ENCODE measurements around the gene SRGAP1. TPM values are rescaled to one million over a fixed set of nuclear protein-coding genes. Genes with fewer than 3 reads are reported as not detected.

Gene SRGAP1
- total RNA-seq, 8 experiments from 2014 or later: 2.2 to 11.4 (median 8.3) TPM

DNA sequence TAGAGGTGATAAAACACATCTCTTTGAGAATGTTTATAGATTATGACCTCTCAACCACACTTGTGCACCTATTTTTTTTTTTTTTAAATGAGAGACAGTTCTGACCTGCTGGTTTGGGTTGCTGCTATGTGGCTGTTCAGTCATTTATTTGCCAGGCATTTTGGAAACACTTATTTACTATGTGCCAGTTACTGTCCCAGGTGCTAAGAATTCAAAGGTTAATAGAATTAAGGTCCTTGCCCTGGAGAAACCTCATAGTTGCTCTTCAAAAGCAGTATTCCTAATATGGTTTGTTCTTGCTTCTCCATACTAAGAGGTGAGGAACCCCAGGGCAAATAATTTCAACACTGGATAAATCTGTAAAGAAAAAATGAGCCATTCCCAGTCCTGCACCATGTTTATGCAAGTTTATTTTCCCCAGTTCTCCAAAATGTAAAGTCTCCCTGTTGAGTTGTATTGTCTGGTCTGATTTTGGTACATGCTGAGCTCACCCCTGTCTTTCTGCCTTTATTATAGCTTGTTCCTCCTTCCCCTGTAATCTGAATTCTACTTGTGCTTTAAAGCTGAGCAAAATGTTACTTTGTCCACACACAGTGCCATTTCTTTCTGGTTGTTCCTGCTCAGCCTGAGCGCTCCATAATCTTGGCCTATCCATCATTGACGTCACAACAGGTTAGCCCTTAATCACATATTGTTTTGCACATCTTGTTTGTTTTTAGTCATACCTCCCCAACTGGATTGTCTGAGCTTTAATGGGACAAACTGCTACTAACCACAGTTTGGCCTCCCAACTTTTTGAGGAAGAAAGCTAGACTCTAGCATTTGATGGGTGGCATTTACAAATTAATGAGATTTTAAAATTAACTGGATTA lies 56.7 kb downstream of the SRGAP1 start:
- Histone ChIP-seq H3K4me1 (replicated peaks in 1 of 2) (peaks cover 0 to 4% of the 10 kb centered on the region in 2 donors), H3K4me3 (no peak overlapping the region), H3K27ac (no peak overlapping the region)
- WGBS, 10 experiments: 83 to 100% (median 92%) methylated on average over 1 to 2 of the region's 2 CpGs; no CpG with 5 or more reads in 3 of the 10 experiments
- in situ Hi-C loops (cut with MboI; ENCODE audit: low pct_unique_long_range_greater_than_20kb in 2 of 9, low sequenced_read_pairs in 9 of 9, unreplicated experiment in 9 of 9): no loop called here
- ATAC-seq (replicated peaks in 6 of 8): no peak

DNA sequence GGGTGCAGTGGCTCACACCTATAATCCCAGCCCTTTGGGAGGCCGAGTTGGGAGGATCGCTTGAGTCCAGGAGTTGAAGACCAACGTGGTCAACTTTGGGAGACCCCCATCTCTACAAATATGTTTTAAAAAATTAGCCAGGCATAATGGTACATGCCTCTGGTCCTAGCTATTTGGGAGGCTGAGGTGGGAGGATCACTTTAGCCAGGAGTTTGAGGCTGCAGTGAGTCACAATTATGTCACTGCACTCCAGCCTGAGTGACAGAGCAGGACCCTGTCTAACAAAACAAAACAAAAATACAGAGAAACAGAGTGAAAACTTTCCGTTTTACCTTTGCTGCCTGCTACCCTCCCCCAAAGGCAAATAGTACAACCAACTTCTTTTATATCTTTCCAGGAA lies 60.2 kb downstream of the SRGAP1 start:
- ATAC-seq (replicated peaks in 6 of 8): no peak
- Histone ChIP-seq H3K4me3 (no peak overlapping the region), H3K4me1 (replicated peaks in 1 of 2) (peaks cover 4% of the 10 kb centered on the region in 2 donors), H3K27ac (no peak overlapping the region)
- in situ Hi-C loops (cut with MboI; ENCODE audit: low pct_unique_long_range_greater_than_20kb in 2 of 9, low sequenced_read_pairs in 9 of 9, unreplicated experiment in 9 of 9): no loop called here
- 76 to 94% (median 80%) methylated on average over 1 to 4 of the region's 4 CpGs; no CpG with 5 or more reads in 5 of the 10 experiments for WGBS, 10 experiments

DNA sequence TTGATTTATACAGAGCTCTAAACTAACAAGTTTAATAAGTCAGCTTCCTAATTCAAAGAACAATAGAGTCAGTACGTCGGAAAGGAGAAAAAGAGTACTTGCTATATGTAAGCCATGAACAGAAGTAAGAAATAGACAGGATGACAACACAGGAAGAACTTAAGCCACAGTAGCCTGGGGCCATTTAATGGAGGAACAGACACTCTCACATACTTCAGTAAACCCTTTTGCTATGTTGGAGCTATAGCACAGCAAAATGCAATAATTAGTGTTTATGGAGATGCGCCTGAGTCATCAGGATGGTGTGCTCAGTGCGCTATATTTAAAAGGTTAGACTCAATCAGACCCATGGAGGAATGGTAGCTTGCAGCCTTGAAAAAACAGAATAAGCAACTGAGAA lies 61.0 kb downstream of the SRGAP1 start:
- Histone ChIP-seq H3K4me1 (replicated peaks in 1 of 2) (peaks cover 4 to 5% of the 10 kb centered on the region in 2 donors), H3K4me3 (no peak overlapping the region), H3K27ac (no peak overlapping the region)
- in situ Hi-C loops (cut with MboI; ENCODE audit: low pct_unique_long_range_greater_than_20kb in 2 of 9, low sequenced_read_pairs in 9 of 9, unreplicated experiment in 9 of 9): no loop called here
- peak in 5 of 8 experiments; percentile 45 to 80 (median 67) for ATAC-seq (replicated peaks in 6 of 8)
- WGBS, 10 experiments: 56 to 100% (median 92%) methylated on average over 1 to 4 of the region's 4 CpGs; no CpG with 5 or more reads in 1 of the 10 experiments

DNA sequence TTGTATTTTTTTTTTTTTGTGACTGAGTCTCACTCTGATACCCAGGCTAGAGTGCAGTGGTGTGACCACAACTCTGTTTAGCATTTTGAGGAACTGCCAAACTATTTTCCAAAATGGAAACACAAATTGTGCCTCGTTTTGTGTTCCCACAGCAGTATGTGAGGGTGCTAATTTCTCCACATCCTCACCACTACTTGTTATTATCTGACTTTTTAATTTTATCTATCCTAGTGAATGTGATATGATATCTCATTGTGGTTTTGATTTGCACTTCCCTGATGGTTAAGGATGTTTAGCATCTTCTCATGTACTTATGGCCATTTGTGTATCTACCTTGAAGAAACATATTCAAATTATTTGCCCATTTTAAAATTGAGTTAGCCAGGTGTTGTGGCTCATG lies 62.4 kb downstream of the SRGAP1 start:
- ATAC-seq (replicated peaks in 6 of 8): no peak
- in situ Hi-C loops (cut with MboI; ENCODE audit: low pct_unique_long_range_greater_than_20kb in 2 of 9, low sequenced_read_pairs in 9 of 9, unreplicated experiment in 9 of 9): no loop called here
- Histone ChIP-seq H3K4me3 (no peak overlapping the region), H3K4me1 (replicated peaks in 1 of 2) (peaks cover 4 to 5% of the 10 kb centered on the region in 2 donors), H3K27ac (no peak overlapping the region)
- WGBS, 10 experiments: 45 to 100% (median 88%) methylated on average over 1 of the region's 1 CpG; no CpG with 5 or more reads in 2 of the 10 experiments

DNA sequence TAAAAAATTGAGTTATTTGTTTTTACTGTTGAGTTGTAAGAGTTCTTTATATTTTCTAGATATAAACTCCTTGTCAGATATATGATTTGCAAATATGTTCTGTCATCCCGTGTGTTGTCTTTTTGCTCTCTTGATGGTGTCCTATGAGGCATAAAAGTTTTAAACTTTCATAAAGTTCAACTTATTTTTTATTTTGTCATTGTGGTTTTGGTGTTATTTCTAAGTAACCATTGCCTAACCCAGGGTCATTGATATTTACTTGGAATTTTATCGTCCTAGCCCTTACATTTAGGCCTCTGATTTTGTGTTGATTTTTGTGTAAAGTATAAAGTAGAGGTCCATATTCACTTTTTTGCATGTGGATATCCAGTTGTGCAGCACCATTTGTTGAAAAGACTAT lies 63.1 kb downstream of the SRGAP1 start:
- Histone ChIP-seq H3K27ac (no peak overlapping the region), H3K4me3 (no peak overlapping the region), H3K4me1 (replicated peaks in 1 of 2) (peaks cover 4 to 5% of the 10 kb centered on the region in 2 donors)
- in situ Hi-C loops (cut with MboI; ENCODE audit: low pct_unique_long_range_greater_than_20kb in 2 of 9, low sequenced_read_pairs in 9 of 9, unreplicated experiment in 9 of 9): no loop called here
- ATAC-seq (replicated peaks in 6 of 8): no peak
- whole genome bisulfite sequencing, 10 experiments: 73 to 100% (median 92%) methylated on average over 1 to 2 of the region's 2 CpGs; no CpG with 5 or more reads in 1 of the 10 experiments

DNA sequence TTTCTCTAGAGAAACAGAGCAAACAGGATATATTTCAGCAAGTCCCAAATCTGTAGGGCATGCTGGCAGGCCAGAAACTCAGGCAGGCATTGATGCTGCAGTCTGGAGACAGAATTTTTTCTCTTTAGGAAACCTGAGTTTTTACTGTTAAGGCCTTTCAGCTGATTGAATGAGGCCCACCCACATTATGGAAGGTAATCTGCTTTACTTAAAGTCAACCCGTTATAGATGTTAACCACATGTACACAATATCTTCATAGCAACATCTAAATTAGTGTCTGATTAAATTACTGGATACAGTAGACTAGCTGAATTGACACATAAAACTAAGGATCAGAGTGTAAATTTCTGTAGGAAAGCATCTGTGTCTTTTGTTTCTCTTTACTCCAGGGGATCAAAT lies 65.2 kb downstream of the SRGAP1 start:
- WGBS, 10 experiments: 40 to 100% (median 86%) methylated on average over 1 of the region's 1 CpG; no CpG with 5 or more reads in 1 of the 10 experiments

DNA sequence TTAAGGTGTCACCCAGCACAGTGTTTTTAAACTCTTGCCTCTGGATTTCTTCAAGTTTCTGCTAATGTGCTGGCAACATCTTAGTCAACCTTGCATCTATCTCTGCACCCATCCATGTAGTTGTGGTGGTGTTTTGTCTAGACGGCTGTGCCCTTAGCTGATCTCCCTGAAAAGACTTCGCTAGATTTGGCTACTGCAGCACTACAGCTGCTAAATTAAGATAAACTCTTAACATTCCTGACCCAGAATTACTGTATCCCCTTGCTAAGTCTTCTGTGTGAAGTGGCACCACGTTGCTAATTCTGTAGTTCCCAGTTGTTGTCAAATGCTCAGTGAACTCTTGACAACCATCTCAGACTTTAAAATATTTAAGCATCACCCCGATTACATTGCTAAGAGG lies 66.8 kb downstream of the SRGAP1 start:
- no peak overlapping the region for H3K27ac ChIP-seq
- WGBS, 10 experiments: 20 to 100% (median 93%) methylated on average over 1 to 4 of the region's 4 CpGs; no CpG with 5 or more reads in 2 of the 10 experiments
- in situ Hi-C loops (cut with MboI; ENCODE audit: low pct_unique_long_range_greater_than_20kb in 2 of 9, low sequenced_read_pairs in 9 of 9, unreplicated experiment in 9 of 9): no loop called here
- H3K4me1 ChIP-seq (replicated peaks in 1 of 2): peaks cover 14 to 28% of the 10 kb centered on the region in 2 donors
- no peak for ATAC-seq (replicated peaks in 6 of 8)
- H3K4me3 ChIP-seq: no peak overlapping the region

More for the DNA sequence above, 65.2 kb downstream of the SRGAP1 start:
- no peak for ATAC-seq (replicated peaks in 6 of 8)
- Histone ChIP-seq H3K4me3 (no peak overlapping the region), H3K4me1 (replicated peaks in 1 of 2) (peaks cover 5 to 12% of the 10 kb centered on the region in 2 donors), H3K27ac (no peak overlapping the region)
- in situ Hi-C loops (cut with MboI; ENCODE audit: low pct_unique_long_range_greater_than_20kb in 2 of 9, low sequenced_read_pairs in 9 of 9, unreplicated experiment in 9 of 9): no loop called here

DNA sequence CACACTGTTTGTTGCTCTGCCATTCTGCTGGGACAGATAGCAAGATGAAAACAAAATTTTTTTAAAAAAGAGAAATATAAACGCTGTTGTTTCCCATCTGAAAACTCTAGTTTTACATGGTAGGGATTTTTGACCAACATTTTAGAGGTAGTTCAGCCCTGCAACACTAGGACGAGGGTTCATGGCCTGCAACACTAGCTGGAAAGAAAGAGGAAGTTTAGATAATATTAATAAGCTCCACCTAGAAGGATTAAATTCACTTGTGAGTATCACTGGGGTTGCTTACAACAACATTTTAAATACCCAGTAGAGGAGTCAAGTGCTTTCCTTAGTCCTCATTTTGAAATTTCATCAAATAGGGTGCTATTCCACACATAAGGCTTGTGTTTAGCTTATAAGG lies 68.2 kb downstream of the SRGAP1 start:
- WGBS, 10 experiments: 67 to 100% (median 90%) methylated on average over 1 to 2 of the region's 2 CpGs; no CpG with 5 or more reads in 1 of the 10 experiments
- no peak overlapping the region for H3K4me3 ChIP-seq
- H3K27ac ChIP-seq: no peak overlapping the region
- peaks cover 14 to 31% of the 10 kb centered on the region in 2 donors for H3K4me1 ChIP-seq (replicated peaks in 1 of 2)
- no peak for ATAC-seq (replicated peaks in 6 of 8)
- in situ Hi-C loops (cut with MboI; ENCODE audit: low pct_unique_long_range_greater_than_20kb in 2 of 9, low sequenced_read_pairs in 9 of 9, unreplicated experiment in 9 of 9): no loop called here

DNA sequence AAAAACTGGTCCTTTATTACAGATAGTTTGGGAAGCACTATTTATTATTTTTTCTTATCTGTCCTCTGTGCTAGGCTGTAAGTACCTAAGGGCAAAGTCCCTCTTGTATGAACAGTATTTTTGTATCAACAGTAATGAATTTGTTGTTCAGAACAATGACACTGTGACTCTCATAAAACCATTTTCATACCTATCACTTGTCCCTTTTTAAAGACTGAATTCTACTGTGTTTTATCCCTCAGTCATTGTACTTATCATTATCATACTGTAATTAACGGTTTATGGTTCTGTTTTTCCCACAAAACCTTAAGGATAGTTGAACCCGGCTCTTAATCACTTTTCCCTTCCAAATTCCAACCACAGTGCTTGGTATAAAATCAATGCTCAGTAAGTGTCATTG lies 69.4 kb downstream of the SRGAP1 start:
- WGBS, 10 experiments: 63 to 100% (median 80%) methylated on average over 1 to 2 of the region's 2 CpGs; no CpG with 5 or more reads in 2 of the 10 experiments

DNA sequence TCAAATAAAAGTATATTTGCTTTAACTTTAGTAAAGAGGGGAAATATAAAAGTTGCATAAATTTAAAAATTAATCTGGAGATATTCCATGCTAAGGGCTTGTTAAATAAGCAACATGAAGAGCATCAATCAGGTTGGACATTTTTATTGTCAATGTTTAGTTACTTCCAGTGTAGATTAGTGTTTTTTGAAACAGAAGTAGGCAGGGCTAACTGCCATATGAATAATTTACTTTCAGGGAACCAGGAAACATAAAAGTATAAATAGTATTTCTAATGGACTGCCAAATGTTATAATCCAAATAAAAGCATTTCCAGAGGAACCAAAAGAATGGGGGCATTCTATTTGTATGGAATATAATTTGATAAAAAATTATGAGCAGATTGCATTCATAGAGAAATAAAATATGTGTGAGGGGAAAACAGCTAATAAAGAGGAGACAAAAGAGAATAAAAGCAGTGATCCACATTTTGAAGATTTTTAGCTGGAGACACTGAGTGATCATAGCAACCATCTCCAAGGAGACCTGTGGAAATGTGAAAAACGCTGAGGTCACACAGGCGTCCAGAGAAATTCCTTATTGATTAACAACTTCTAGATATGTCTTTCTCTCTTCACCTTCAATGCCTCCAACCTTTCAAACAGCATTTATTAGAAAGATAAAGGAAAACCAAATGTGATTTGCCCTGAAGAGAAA lies 70.8 kb downstream of the SRGAP1 start:
- no peak overlapping the region for H3K4me3 ChIP-seq
- WGBS, 10 experiments: 0 to 43% (median 0%) methylated on average over 1 to 2 of the region's 2 CpGs; no CpG with 5 or more reads in 1 of the 10 experiments
- ATAC-seq (replicated peaks in 6 of 8): peak in 6 of 8 experiments; percentile 4 to 86 (median 68)
- H3K4me1 ChIP-seq (replicated peaks in 1 of 2): peaks cover 20 to 35% of the 10 kb centered on the region in 2 donors
- no peak overlapping the region for H3K27ac ChIP-seq
- in situ Hi-C loops (cut with MboI; ENCODE audit: low pct_unique_long_range_greater_than_20kb in 2 of 9, low sequenced_read_pairs in 9 of 9, unreplicated experiment in 9 of 9): no loop called here

More for the DNA sequence above, 69.4 kb downstream of the SRGAP1 start:
- Histone ChIP-seq H3K4me1 (replicated peaks in 1 of 2) (peaks cover 23 to 39% of the 10 kb centered on the region in 2 donors), H3K27ac (no peak overlapping the region), H3K4me3 (no peak overlapping the region)
- no peak for ATAC-seq (replicated peaks in 6 of 8)
- in situ Hi-C loops (cut with MboI; ENCODE audit: low pct_unique_long_range_greater_than_20kb in 2 of 9, low sequenced_read_pairs in 9 of 9, unreplicated experiment in 9 of 9): no loop called here

DNA sequence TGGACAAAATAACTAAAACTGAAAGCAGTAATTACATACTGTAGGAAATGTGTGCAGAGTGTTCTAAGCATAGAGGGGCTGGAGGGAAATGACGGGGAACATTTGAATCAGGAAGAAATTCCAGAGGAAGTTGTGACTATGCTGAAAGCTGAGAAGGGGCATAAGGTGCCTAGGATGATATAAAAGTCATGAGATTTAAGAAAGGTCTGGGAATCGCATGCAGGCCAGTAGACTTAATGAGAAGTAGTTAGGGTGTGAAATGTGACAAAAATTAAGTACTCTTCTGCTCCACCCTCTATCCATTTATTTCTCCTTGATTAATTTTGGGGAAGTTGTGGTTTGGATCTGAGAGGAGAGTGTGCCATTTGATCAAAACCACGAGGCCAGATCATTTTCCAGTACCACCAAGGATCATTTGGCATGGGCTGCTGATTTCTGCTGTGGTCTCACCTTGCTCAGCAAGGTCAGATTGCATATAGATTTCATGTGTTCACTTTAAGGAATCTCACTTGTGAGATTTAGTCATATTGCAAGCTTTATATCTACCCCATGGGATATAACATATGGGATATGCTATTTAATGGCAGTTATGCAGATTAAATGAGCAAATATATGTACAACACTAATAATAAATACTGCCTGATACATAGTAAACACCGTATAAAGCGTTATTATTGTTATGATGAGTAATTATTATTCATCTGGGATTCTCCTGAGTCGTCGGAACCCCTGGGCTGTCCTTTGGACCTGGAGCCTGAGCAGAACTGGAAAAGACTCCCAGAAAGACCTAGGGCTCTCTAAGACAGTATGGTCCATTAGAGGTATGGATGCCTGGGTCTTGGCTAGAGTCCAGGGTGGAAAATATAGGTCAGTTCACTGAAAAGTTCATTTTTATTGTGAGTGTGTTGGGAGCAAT lies 72.3 kb downstream of the SRGAP1 start:
- Histone ChIP-seq H3K4me1 (replicated peaks in 1 of 2) (peaks cover 20 to 35% of the 10 kb centered on the region in 2 donors), H3K27ac (no peak overlapping the region), H3K4me3 (no peak overlapping the region)
- WGBS, 10 experiments: 28 to 100% (median 87%) methylated on average over 1 to 6 of the region's 7 CpGs
- ATAC-seq (replicated peaks in 6 of 8): peak in 1 of 8 experiments; percentile 6
- in situ Hi-C loops (cut with MboI; ENCODE audit: low pct_unique_long_range_greater_than_20kb in 2 of 9, low sequenced_read_pairs in 9 of 9, unreplicated experiment in 9 of 9): no loop called here

DNA sequence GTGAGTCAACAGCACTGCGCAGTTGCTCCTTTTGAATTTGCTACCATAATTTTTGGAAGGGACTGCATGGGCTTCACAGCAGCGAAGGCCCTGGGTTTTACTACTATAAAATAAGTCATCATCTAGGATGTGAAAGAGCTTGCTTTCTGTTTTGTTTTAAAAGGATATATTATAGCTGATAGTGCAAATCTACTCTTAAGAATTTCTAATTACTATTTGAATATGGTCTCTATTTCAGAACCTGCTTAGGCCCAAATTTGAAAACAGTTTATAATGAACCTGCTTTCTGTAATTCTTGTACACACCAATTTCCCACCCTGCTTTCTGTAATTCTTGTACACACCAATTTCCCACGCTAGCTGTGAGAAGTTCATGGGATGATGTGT lies 73.0 kb downstream of the SRGAP1 start:
- Histone ChIP-seq H3K4me1 (replicated peaks in 1 of 2) (peaks cover 20 to 35% of the 10 kb centered on the region in 2 donors), H3K4me3 (no peak overlapping the region), H3K27ac (no peak overlapping the region)
- in situ Hi-C loops (cut with MboI; ENCODE audit: low pct_unique_long_range_greater_than_20kb in 2 of 9, low sequenced_read_pairs in 9 of 9, unreplicated experiment in 9 of 9): no loop called here
- ATAC-seq (replicated peaks in 6 of 8): no peak
- 80 to 100% (median 93%) methylated on average over 1 to 3 of the region's 3 CpGs; no CpG with 5 or more reads in 1 of the 10 experiments for WGBS, 10 experiments
